Right atrium auricular region (tissue), 2 donors: ENCODE data around the gene AEBP2. TPM values are rescaled to one million over a fixed set of nuclear protein-coding genes. Genes with fewer than 3 reads are reported as not detected.

ENCODE experiments used
- DNase-seq: peaks from one replicate; pipeline ENCODE4 v3.0.0-alpha.2; 2019; ENCODE audit warnings: low spot score
- H3K27ac ChIP-seq, 2 donors: fragments of 200-600 bp; sonication (generic); 1 replicate in 1 of 2; 2 replicates in 1 of 2; pipeline ENCODE4 v1.5.1; 2016 to 2019
- H3K27me3 ChIP-seq, 2 donors: fragments of 200-600 bp; sonication (generic); one replicate each; pipeline versions ENCODE4 v1.5.1 to v1.6.0; 2017 to 2019
- H3K36me3 ChIP-seq: fragments of 200-600 bp; sonication (generic); one replicate; pipeline ENCODE4 v1.5.1; 2016
- H3K4me1 ChIP-seq, 2 donors: fragments of 200-600 bp; sonication (generic); one replicate each; pipeline versions ENCODE4 v1.5.1 to v1.6.0; 2017 to 2019
- H3K4me3 ChIP-seq, 2 donors: fragments of 200-600 bp; sonication (generic); 1 replicate in 1 of 2; 2 replicates in 1 of 2; pipeline ENCODE4 v1.5.1; 2017 to 2019; ENCODE audit warnings: mild to moderate bottlenecking in 1 of 2, moderate library complexity in 1 of 2
- H3K9me3 ChIP-seq, 2 donors: fragments of 200-600 bp; sonication (generic); one replicate each; pipeline ENCODE4 v1.5.1; 2019
- CTCF ChIP-seq, 2 donors: fragments of 200-600 bp; sonication (generic); IDR thresholded peaks; one replicate each; pipeline ENCODE4 v1.5.1; 2019; ENCODE audit warnings: antibody characterized with exemption in 2 of 2
- total RNA-seq, 2 donors: library from RNA; depleted of rRNA; stranded (reverse); fragments of >200 nt; gene quantifications; one replicate each; pipeline ENCODE4 v1.1.0, GENCODE V29; 2016

The AEBP2 gene
- total RNA-seq, 2 donors from 2014 or later, result 14.2 to 15.4 TPM

GRCh38 chr12:19444097-19444496, 4.8 kb downstream of the AEBP2 start:
- Histone ChIP-seq H3K4me1 (peaks cover 0 to 34% of the 10 kb centered on the region in 2 donors), H3K4me3 (no peak overlapping the region), H3K27ac (no peak overlapping the region), H3K27me3 (no peaks in the 10 kb centered on the region), H3K9me3 (peaks cover 0 to under 1% of the 10 kb centered on the region in 2 donors), H3K36me3 (no peaks in the 10 kb centered on the region)
- TF ChIP-seq CTCF (IDR thresholded peaks at IDR 0.05), result no peak
- DNase-seq, result no peak

- no peak overlapping the region for H3K27ac ChIP-seq
- H3K9me3 ChIP-seq, result no peaks in the 10 kb centered on the region
- no peak for DNase-seq
- H3K4me1 ChIP-seq, result peaks cover 0 to 36% of the 10 kb centered on the region in 2 donors
- TF ChIP-seq CTCF (IDR thresholded peaks at IDR 0.05), result no peak
- H3K27me3 ChIP-seq, result no peaks in the 10 kb centered on the region
- H3K36me3 ChIP-seq, result no peaks in the 10 kb centered on the region
- H3K4me3 ChIP-seq, result no peak overlapping the region
These were observed 8.1 kb downstream of the AEBP2 start for GRCh38 chr12:19447386-19447785.

- TF ChIP-seq CTCF (IDR thresholded peaks at IDR 0.05), result no peak
- H3K27ac ChIP-seq, result peak overlapping the region in 1 of 2 donors; percentile 9
These were observed 10.5 kb downstream of the AEBP2 start for GRCh38 chr12:19449814-19450213.

GRCh38 chr12:19450362-19450761, 11.1 kb downstream of the AEBP2 start:
- H3K27me3 ChIP-seq, result no peaks in the 10 kb centered on the region
- DNase-seq, result no peak
- no peak overlapping the region for H3K4me3 ChIP-seq
- no peak for TF ChIP-seq CTCF (IDR thresholded peaks at IDR 0.05)
- no peaks in the 10 kb centered on the region for H3K36me3 ChIP-seq
- H3K9me3 ChIP-seq, result no peaks in the 10 kb centered on the region
- H3K27ac ChIP-seq, result peak overlapping the region in 1 of 2 donors; percentile 9
- H3K4me1 ChIP-seq, result peaks cover 0 to 39% of the 10 kb centered on the region in 2 donors

More at GRCh38 chr12:19449814-19450213, 10.5 kb downstream of the AEBP2 start:
- Histone ChIP-seq H3K4me3 (no peak overlapping the region), H3K36me3 (no peaks in the 10 kb centered on the region), H3K4me1 (peaks cover 0 to 37% of the 10 kb centered on the region in 2 donors), H3K27me3 (no peaks in the 10 kb centered on the region), H3K9me3 (no peaks in the 10 kb centered on the region)
- DNase-seq, result no peak

GRCh38 chr12:19451196-19451595, 11.9 kb downstream of the AEBP2 start:
- no peak for TF ChIP-seq CTCF (IDR thresholded peaks at IDR 0.05)

GRCh38 chr12:19453961-19454360, 14.7 kb downstream of the AEBP2 start:
- Histone ChIP-seq H3K36me3 (no peaks in the 10 kb centered on the region), H3K4me1 (peaks cover 0 to 55% of the 10 kb centered on the region in 2 donors), H3K27ac (no peak overlapping the region), H3K4me3 (no peak overlapping the region), H3K27me3 (no peaks in the 10 kb centered on the region), H3K9me3 (no peaks in the 10 kb centered on the region)
- no peak for TF ChIP-seq CTCF (IDR thresholded peaks at IDR 0.05)
- no peak for DNase-seq

More at GRCh38 chr12:19451196-19451595, 11.9 kb downstream of the AEBP2 start:
- Histone ChIP-seq H3K27me3 (no peaks in the 10 kb centered on the region), H3K27ac (peak overlapping the region; percentile 3 to 10), H3K9me3 (no peaks in the 10 kb centered on the region), H3K36me3 (no peaks in the 10 kb centered on the region), H3K4me1 (peaks cover 0 to 37% of the 10 kb centered on the region in 2 donors), H3K4me3 (no peak overlapping the region)
- DNase-seq, result no peak
